Esophagus muscularis mucosa (tissue), 4 donors: ENCODE measurements around the gene DDX49. TPM values are rescaled to one million over a fixed set of nuclear protein-coding genes. Genes with fewer than 3 reads are reported as not detected.

ENCODE experiments used
- DNase-seq: peaks from one replicate; pipeline ENCODE4 v3.0.0-alpha.2; 2017; ENCODE audit errors: extremely low spot score
- H3K27ac ChIP-seq, 4 donors: fragments of 200-600 bp; sonication (generic); replicated peaks in 1 of 4; 1 replicate in 3 of 4; 2 replicates in 1 of 4; pipeline ENCODE4 v1.5.1; 2016 to 2019; ENCODE audit warnings: mild to moderate bottlenecking in 1 of 4
- H3K27me3 ChIP-seq, 4 donors: fragments of 200-600 bp; sonication (generic); one replicate each; pipeline versions ENCODE4 v1.5.1 to v1.6.0; 2016 to 2019
- H3K36me3 ChIP-seq, 4 donors: fragments of 200-600 bp; sonication (generic); one replicate each; pipeline ENCODE4 v1.5.1; 2016 to 2019
- H3K4me1 ChIP-seq, 4 donors: fragments of 200-600 bp; sonication (generic); one replicate each; pipeline ENCODE4 v1.5.1; 2016 to 2019
- H3K4me3 ChIP-seq, 4 donors: fragments of 200-600 bp; sonication (generic); 1 replicate in 2 of 4; 2 replicates in 2 of 4; pipeline ENCODE4 v1.5.1; 2016 to 2019; ENCODE audit warnings: mild to moderate bottlenecking in 4 of 4, moderate library complexity in 1 of 4
- H3K9me3 ChIP-seq, 4 donors: fragments of 200-600 bp; sonication (generic); 1 replicate in 3 of 4; 2 replicates in 1 of 4; pipeline ENCODE4 v1.5.1; 2016 to 2019
- EP300 ChIP-seq: sonication (generic); formaldehyde crosslinking; IDR thresholded peaks from one replicate; pipeline ENCODE4 v1.6.1; 2017; ENCODE audit warnings: antibody characterized with exemption
- POLR2A ChIP-seq: fragments of 450-650 bp; IDR thresholded peaks from one replicate; pipeline ENCODE4 v1.6.1; 2017; ENCODE audit warnings: antibody characterized with exemption, moderate library complexity, mild to moderate bottlenecking, low read depth
- POLR2AphosphoS5 ChIP-seq, 2 donors: sonication (generic); formaldehyde crosslinking; IDR thresholded peaks; one replicate each; pipeline ENCODE4 v1.6.1; 2017; ENCODE audit warnings: antibody characterized with exemption in 2 of 2
- WGBS: methylation state at CpG from one replicate; pipeline ENCODE4 v1.1.5; 2018; 5-methylcytosine and 5-hydroxymethylcytosine counted together
- intact Hi-C: fragments of 100-400 bp; cut with DNase I; formaldehyde crosslinking; loops from one replicate; pipeline ENCODE4 v1.15.1; 2023
- total RNA-seq, 4 donors: library from RNA; depleted of rRNA; stranded (reverse); fragments of >200 nt; gene quantifications; one replicate each; pipeline versions ENCODE4 v1.1.0 to v1.2.1, GENCODE V29; 2016
- TF ChIP-seq, protein P1 (sequence below), 3 experiments: fragments of 200-600 bp in 2 of 3; fragments of 450-650 bp in 1 of 3; sonication (generic) in 2 of 3; IDR thresholded peaks; one replicate each; pipeline ENCODE4 v1.5.1; 2017 to 2019; ENCODE audit warnings: antibody characterized with exemption in 3 of 3, mild to moderate bottlenecking in 2 of 3, moderate library complexity in 1 of 3

DDX49 gene
- total RNA-seq, 4 donors from 2014 or later: 38.4 to 42.6 (median 41.7) TPM

GRCh38 chr19:18972301-18972811, 52.8 kb downstream of the DDX49 start:
- no peaks in the 10 kb centered on the region for H3K36me3 ChIP-seq
- H3K4me3 ChIP-seq: no peak overlapping the region
- 37% methylated on average over 12 of the region's 12 CpGs for WGBS
- H3K27ac ChIP-seq: peak overlapping the region in 2 of 4 donors; percentile 2 to 48
- peaks cover 0 to 5% (median 0%) of the 10 kb centered on the region in 4 donors for H3K27me3 ChIP-seq
- H3K4me1 ChIP-seq: peaks cover 11 to 27% (median 16%) of the 10 kb centered on the region in 4 donors
- no peaks in the 10 kb centered on the region for H3K9me3 ChIP-seq
- intact Hi-C loops: no loop called here
- TF ChIP-seq POLR2A (no peak), POLR2AphosphoS5 (IDR thresholded peaks at IDR 0.05) (no peak)
- DNase-seq: no peak

GRCh38 chr19:18972851-18973250, 53.3 kb downstream of the DDX49 start:
- intact Hi-C loops: no loop called here
- no peak overlapping the region for H3K4me3 ChIP-seq

DNA sequence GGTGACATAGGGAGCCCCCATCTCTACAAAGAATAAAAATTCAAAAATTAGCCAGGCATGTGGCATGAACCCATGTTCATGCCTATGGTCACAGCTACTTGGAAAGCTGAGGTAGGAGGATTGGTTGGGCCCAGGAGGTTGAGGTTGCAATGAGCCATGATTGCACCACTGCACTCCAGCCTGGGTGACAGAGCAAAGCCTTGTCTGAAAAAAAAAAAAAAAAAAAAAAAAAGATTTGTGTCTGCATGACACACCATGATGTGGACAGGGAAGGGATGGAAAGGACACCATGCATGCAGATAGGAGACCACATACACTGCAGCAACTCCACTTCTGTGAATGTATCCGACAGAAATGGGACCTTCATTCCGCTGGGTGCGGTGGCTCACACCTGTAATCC, 55.5 kb downstream of the DDX49 start:
- intact Hi-C loops: no loop called here
- no peak overlapping the region for H3K4me3 ChIP-seq
- peaks cover 0 to 10% (median 0%) of the 10 kb centered on the region in 4 donors for H3K27me3 ChIP-seq
- WGBS: 95% methylated on average over 3 of the region's 3 CpGs
- DNase-seq: no peak
- H3K4me1 ChIP-seq: peaks cover 4 to 14% (median 5%) of the 10 kb centered on the region in 4 donors
- H3K36me3 ChIP-seq: no peaks in the 10 kb centered on the region
- no peak overlapping the region for H3K27ac ChIP-seq
- TF ChIP-seq, protein P1, sequence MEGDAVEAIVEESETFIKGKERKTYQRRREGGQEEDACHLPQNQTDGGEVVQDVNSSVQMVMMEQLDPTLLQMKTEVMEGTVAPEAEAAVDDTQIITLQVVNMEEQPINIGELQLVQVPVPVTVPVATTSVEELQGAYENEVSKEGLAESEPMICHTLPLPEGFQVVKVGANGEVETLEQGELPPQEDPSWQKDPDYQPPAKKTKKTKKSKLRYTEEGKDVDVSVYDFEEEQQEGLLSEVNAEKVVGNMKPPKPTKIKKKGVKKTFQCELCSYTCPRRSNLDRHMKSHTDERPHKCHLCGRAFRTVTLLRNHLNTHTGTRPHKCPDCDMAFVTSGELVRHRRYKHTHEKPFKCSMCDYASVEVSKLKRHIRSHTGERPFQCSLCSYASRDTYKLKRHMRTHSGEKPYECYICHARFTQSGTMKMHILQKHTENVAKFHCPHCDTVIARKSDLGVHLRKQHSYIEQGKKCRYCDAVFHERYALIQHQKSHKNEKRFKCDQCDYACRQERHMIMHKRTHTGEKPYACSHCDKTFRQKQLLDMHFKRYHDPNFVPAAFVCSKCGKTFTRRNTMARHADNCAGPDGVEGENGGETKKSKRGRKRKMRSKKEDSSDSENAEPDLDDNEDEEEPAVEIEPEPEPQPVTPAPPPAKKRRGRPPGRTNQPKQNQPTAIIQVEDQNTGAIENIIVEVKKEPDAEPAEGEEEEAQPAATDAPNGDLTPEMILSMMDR (IDR thresholded peaks at IDR 0.05): no peak
- TF ChIP-seq POLR2AphosphoS5 (IDR thresholded peaks at IDR 0.05) (no peak), EP300 (no peak)
- H3K9me3 ChIP-seq: no peaks in the 10 kb centered on the region

More at GRCh38 chr19:18972851-18973250, 53.3 kb downstream of the DDX49 start:
- DNase-seq: no peak
- TF ChIP-seq EP300: no peak
- TF ChIP-seq POLR2AphosphoS5 (IDR thresholded peaks at IDR 0.05): no peak
- TF ChIP-seq, protein P1 (IDR thresholded peaks at IDR 0.05): no peak
- WGBS: 70% methylated on average over 3 of the region's 5 CpGs
- H3K27me3 ChIP-seq: peaks cover 0 to 5% (median 0%) of the 10 kb centered on the region in 4 donors
- H3K4me1 ChIP-seq: peaks cover 11 to 27% (median 13%) of the 10 kb centered on the region in 4 donors
- H3K36me3 ChIP-seq: no peaks in the 10 kb centered on the region
- H3K27ac ChIP-seq: peak overlapping the region in 1 of 4 donors; percentile 48
- H3K9me3 ChIP-seq: no peaks in the 10 kb centered on the region

GRCh38 chr19:18975869-18976268, 56.4 kb downstream of the DDX49 start:
- H3K9me3 ChIP-seq: no peaks in the 10 kb centered on the region
- no peaks in the 10 kb centered on the region for H3K36me3 ChIP-seq
- H3K4me1 ChIP-seq: peaks cover 0 to 12% (median 3%) of the 10 kb centered on the region in 4 donors
- no peak for DNase-seq
- intact Hi-C loops: no loop called here
- peaks cover 0 to 10% (median 0%) of the 10 kb centered on the region in 4 donors for H3K27me3 ChIP-seq
- H3K4me3 ChIP-seq: no peak overlapping the region
- WGBS: 71% methylated on average over 10 of the region's 10 CpGs
- TF ChIP-seq EP300 (no peak), POLR2AphosphoS5 (IDR thresholded peaks at IDR 0.05) (no peak), POLR2A (no peak)
- TF ChIP-seq, protein P1 (IDR thresholded peaks at IDR 0.05): no peak
- H3K27ac ChIP-seq: no peak overlapping the region

Other genes with a start within 250 kb of the DDX49 start
- gene CRTC1, start 236.0 kb upstream of the DDX49 start, total RNA-seq: 10 to 100 TPM in 1 of 4 donors, 1 to 10 TPM in 3; 5.3 to 10.1 (median 6.6) TPM
- gene COMP, start 128.4 kb upstream of the DDX49 start, total RNA-seq: under 1 TPM; 0.33 to 0.83 (median 0.62) TPM
- gene UPF1, start 87.8 kb upstream of the DDX49 start, total RNA-seq: 100 to 1,000 TPM in 1 of 4 donors, 10 to 100 TPM in 3; 54.8 to 116 (median 77.4) TPM
- 1 to 10 TPM in 3 of 4 donors, under 1 TPM in 1; 0.42 to 3.2 (median 1.1) TPM for gene CERS1, start 23.6 kb upstream of the DDX49 start, total RNA-seq
- 100 to 1,000 TPM; 173 to 231 (median 210) TPM for gene COPE, start 328 bp upstream of the DDX49 start, total RNA-seq
- 10 to 100 TPM; 26.7 to 47.8 (median 39.1) TPM for gene HOMER3, start 21.5 kb downstream of the DDX49 start, total RNA-seq
- gene SUGP2, start 113.8 kb downstream of the DDX49 start, total RNA-seq: 10 to 100 TPM; 23.1 to 45.7 (median 32.0) TPM
- gene ARMC6, start 113.9 kb downstream of the DDX49 start, total RNA-seq: 10 to 100 TPM; 16.2 to 25.8 (median 20.4) TPM
- gene SLC25A42, start 144.3 kb downstream of the DDX49 start, total RNA-seq: 10 to 100 TPM; 11.2 to 16.8 (median 13.8) TPM
- gene TMEM161A, start 218.8 kb downstream of the DDX49 start, total RNA-seq: 10 to 100 TPM; 12.0 to 26.8 (median 16.9) TPM